Mesothelial cell of epicardium (in vitro differentiated cells): ENCODE measurements around the gene PPM1N. TPM values are rescaled to one million over a fixed set of nuclear protein-coding genes. Genes with fewer than 3 reads are reported as not detected.
A peak's percentile ranks its signal among the peaks of the same experiment; 100 is the strongest.

Experiments
- DNase-seq, 2 experiments: peaks; one replicate each; pipeline ENCODE4 v3.0.0; 2021; ENCODE audit warnings: low spot score in 2 of 2; ENCODE audit not compliant: unreplicated experiment in 2 of 2
- H3K27ac Mint-ChIP-seq: 2 replicates; pipeline ENCODE4 v1.8.0; 2021; ENCODE audit warnings: mixed read lengths
- H3K27me3 Mint-ChIP-seq: 2 replicates; pipeline ENCODE4 v1.8.0; 2021; ENCODE audit warnings: low read depth, mixed read lengths
- H3K36me3 Mint-ChIP-seq: 2 replicates; pipeline ENCODE4 v1.8.0; 2021; ENCODE audit warnings: mixed read lengths
- H3K4me1 Mint-ChIP-seq: 2 replicates; pipeline ENCODE4 v1.8.0; 2021; ENCODE audit warnings: mixed read lengths
- H3K4me3 Mint-ChIP-seq: 2 replicates; pipeline ENCODE4 v1.8.0; 2021; ENCODE audit warnings: mild to moderate bottlenecking, moderate library complexity, mixed read lengths
- H3K9me3 Mint-ChIP-seq: 2 replicates; pipeline ENCODE4 v1.8.0; 2021; ENCODE audit warnings: mixed read lengths
- total RNA-seq: library from RNA; stranded (reverse); gene quantifications from 3 replicates; pipeline ENCODE4 v1.2.1, GENCODE V29; 2021
- TF ChIP-seq, protein P1 (sequence below): fragments of 200-600 bp; sonication (generic); IDR thresholded peaks from one replicate; pipeline ENCODE4 v1.5.0; 2021; ENCODE audit warnings: antibody characterized with exemption; ENCODE audit not compliant: unreplicated experiment

PPM1N gene
- total RNA-seq, 1 donor from 2014 or later: 0.60 TPM

DNA sequence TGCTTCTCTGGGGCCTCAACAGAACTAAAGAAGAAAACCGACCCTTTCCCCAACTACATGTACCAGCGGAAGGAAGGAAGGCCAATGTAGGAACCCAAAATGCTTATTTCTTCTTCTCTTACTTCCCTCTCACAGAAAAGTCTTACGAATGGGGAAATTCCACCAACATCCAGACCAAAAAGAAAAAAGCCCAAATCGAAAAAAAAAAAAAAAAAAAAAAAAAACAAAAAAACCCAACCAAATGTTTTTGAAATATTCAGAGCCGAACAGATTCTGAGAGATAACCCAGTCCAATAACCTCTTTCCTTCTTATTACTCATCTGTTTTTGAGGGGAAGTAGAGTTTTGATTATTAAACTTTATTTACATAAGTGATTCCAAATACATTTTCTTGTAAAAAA, 3.9 kb downstream of the PPM1N start:
- H3K9me3 Mint-ChIP-seq: no peaks in the 10 kb centered on the region
- H3K36me3 Mint-ChIP-seq: no peaks in the 10 kb centered on the region
- TF ChIP-seq, protein P1, sequence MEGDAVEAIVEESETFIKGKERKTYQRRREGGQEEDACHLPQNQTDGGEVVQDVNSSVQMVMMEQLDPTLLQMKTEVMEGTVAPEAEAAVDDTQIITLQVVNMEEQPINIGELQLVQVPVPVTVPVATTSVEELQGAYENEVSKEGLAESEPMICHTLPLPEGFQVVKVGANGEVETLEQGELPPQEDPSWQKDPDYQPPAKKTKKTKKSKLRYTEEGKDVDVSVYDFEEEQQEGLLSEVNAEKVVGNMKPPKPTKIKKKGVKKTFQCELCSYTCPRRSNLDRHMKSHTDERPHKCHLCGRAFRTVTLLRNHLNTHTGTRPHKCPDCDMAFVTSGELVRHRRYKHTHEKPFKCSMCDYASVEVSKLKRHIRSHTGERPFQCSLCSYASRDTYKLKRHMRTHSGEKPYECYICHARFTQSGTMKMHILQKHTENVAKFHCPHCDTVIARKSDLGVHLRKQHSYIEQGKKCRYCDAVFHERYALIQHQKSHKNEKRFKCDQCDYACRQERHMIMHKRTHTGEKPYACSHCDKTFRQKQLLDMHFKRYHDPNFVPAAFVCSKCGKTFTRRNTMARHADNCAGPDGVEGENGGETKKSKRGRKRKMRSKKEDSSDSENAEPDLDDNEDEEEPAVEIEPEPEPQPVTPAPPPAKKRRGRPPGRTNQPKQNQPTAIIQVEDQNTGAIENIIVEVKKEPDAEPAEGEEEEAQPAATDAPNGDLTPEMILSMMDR: no peak
- no peak for DNase-seq
- H3K4me3 Mint-ChIP-seq: no peak overlapping the region
- peaks cover 14% of the 10 kb centered on the region for H3K4me1 Mint-ChIP-seq
- no peak overlapping the region for H3K27ac Mint-ChIP-seq
- H3K27me3 Mint-ChIP-seq: peaks cover 53% of the 10 kb centered on the region

DNA sequence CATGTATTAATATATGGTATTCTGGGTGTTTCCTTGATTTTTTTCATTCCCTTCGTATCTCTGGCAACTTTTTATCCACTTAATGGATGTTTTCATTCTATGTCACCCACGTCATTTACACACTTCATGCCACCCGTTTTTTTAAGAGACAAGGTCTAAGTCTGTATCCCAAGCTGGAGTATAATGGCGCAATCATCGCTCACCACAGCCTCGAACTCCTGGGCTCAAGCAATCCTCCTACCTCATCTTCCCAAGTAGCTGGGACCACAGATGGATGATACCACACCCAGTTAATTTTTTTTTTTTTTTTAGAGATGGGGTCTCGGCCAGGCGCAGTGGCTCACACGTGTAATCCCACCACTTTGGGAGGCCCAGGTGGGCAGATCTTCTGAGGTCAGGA, 5.7 kb downstream of the PPM1N start:
- no peak for DNase-seq
- H3K36me3 Mint-ChIP-seq: no peaks in the 10 kb centered on the region
- no peaks in the 10 kb centered on the region for H3K9me3 Mint-ChIP-seq
- no peak overlapping the region for H3K4me3 Mint-ChIP-seq
- TF ChIP-seq, protein P1: no peak
- H3K27ac Mint-ChIP-seq: no peak overlapping the region
- H3K4me1 Mint-ChIP-seq: peaks cover 7% of the 10 kb centered on the region
- H3K27me3 Mint-ChIP-seq: peaks cover 36% of the 10 kb centered on the region

GRCh38 chr19:45505151-45505995, 7.1 kb downstream of the PPM1N start:
- TF ChIP-seq, protein P1: no peak
- H3K9me3 Mint-ChIP-seq: no peaks in the 10 kb centered on the region
- no peak for DNase-seq
- peak overlapping the region; percentile 91 for H3K4me3 Mint-ChIP-seq
- peaks cover 22% of the 10 kb centered on the region for H3K27me3 Mint-ChIP-seq
- H3K4me1 Mint-ChIP-seq: peaks cover 8% of the 10 kb centered on the region
- H3K36me3 Mint-ChIP-seq: no peaks in the 10 kb centered on the region
- peak overlapping the region; percentile 72 for H3K27ac Mint-ChIP-seq

- peak overlapping the region; percentile 79 for H3K27ac Mint-ChIP-seq
- H3K9me3 Mint-ChIP-seq: no peaks in the 10 kb centered on the region
- H3K36me3 Mint-ChIP-seq: no peaks in the 10 kb centered on the region
- no peak for DNase-seq
- peaks cover 16% of the 10 kb centered on the region for H3K27me3 Mint-ChIP-seq
- peak overlapping the region; percentile 91 for H3K4me3 Mint-ChIP-seq
- peaks cover 8% of the 10 kb centered on the region for H3K4me1 Mint-ChIP-seq
- TF ChIP-seq, protein P1: no peak
Observed at GRCh38 chr19:45505996-45506245, 7.7 kb downstream of the PPM1N start.

DNA sequence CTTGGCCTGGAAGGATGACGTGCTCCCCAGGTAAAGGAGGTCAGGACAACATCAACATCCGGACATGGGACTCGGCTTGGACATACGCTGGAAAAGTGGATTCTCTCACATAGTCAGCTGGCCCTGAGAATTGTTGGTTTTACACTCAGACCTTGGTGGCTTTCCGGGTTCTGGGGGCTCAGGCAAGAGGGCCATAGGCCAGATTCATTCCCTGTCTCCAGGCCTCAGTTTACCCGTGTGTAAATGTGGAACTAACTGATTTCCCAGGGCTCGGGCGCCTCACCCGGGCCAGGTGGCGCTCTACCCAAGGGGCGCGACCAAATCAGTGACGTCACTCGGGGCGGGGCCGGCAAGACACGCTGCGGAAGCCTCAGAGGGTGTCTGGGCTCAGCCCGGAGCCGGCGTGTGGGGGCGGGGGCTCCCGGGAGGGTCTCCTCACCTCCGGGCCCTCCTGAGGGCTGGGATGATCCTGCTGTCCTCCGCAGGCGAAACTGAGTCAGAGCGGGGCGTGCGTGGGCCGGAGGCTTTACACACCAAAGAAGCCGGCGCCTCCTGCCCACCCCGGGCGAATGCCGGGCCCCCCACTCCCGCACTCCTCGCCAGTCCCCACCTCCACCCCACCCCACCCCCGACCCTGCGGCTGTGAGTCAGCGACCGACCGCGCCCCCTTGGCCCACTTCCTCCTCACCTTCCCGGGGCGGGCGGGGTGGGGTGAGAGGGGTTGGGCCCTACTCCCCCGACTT, 8.2 kb downstream of the PPM1N start:
- H3K36me3 Mint-ChIP-seq: no peaks in the 10 kb centered on the region
- H3K27me3 Mint-ChIP-seq: peaks cover 11% of the 10 kb centered on the region
- peaks cover 8% of the 10 kb centered on the region for H3K4me1 Mint-ChIP-seq
- TF ChIP-seq, protein P1: no peak
- H3K4me3 Mint-ChIP-seq: peak overlapping the region; percentile 91
- no peaks in the 10 kb centered on the region for H3K9me3 Mint-ChIP-seq
- DNase-seq: peak; percentile 95 to 97
- peak overlapping the region; percentile 96 for H3K27ac Mint-ChIP-seq
